PC-9 (cell line): ENCODE measurements around the gene ADAMTS15. TPM values are rescaled to one million over a fixed set of nuclear protein-coding genes. Genes with fewer than 3 reads are reported as not detected.

Source experiments
- BruUV-seq: library from RNA; stranded (reverse); fragments of 400-500 nt; replicated peaks from 2 replicates; lab custom pipeline; 2021; lab: Mats Ljungman, UMichigan
- CTCF ChIA-PET: fragments of 300-600 bp; sonication (Branson Sonifier 250); formaldehyde crosslinking; loops from one replicate; lab custom pipeline; 2022; ENCODE audit warnings: antibody characterized with exemption; lab: Charles Lee
- POLR2A ChIA-PET: fragments of 300-600 bp; sonication (Branson Sonifier 250); formaldehyde crosslinking; loops from one replicate; lab custom pipeline; 2022; ENCODE audit warnings: antibody characterized with exemption; ENCODE audit not compliant: unreplicated experiment; lab: Charles Lee
- DNase-seq, 2 experiments: peaks; one replicate each; pipeline versions ENCODE4 v3.0.0 to v3.0.0-alpha.2; 2015 to 2022; ENCODE audit warnings: mixed read lengths in 1 of 2
- H2AFZ ChIP-seq: fragments of 200-600 bp; sonication (generic); 2 replicates; pipeline ENCODE4 v1.8.1; 2017; ENCODE audit warnings: antibody characterized with exemption
- H3F3A ChIP-seq: fragments of 200-600 bp; sonication (generic); 2 replicates; pipeline ENCODE4 v1.8.1; 2017; ENCODE audit warnings: antibody characterized with exemption, mild to moderate bottlenecking, low read depth; ENCODE audit not compliant: insufficient read depth
- H3K27ac ChIP-seq: fragments of 200-600 bp; sonication (generic); 2 replicates; pipeline ENCODE4 v1.6.1; 2016; ENCODE audit warnings: mixed run types
- H3K27me3 ChIP-seq: fragments of 200-600 bp; sonication (generic); 2 replicates; pipeline ENCODE4 v1.6.1; 2016; ENCODE audit warnings: low read depth, mixed run types; ENCODE audit not compliant: insufficient read depth
- H3K36me3 ChIP-seq: fragments of 200-600 bp; sonication (generic); 2 replicates; pipeline ENCODE4 v1.6.1; 2016; ENCODE audit warnings: low read depth, mixed run types
- H3K4me1 ChIP-seq: fragments of 200-600 bp; sonication (generic); replicated peaks from 2 replicates; pipeline ENCODE4 v1.6.1; 2016; ENCODE audit warnings: mixed run types; ENCODE audit not compliant: insufficient read depth
- H3K4me2 ChIP-seq: fragments of 200-600 bp; sonication (generic); 2 replicates; pipeline ENCODE4 v1.6.1; 2017; ENCODE audit warnings: mixed run types
- H3K4me3 ChIP-seq: fragments of 200-600 bp; sonication (generic); 2 replicates; pipeline ENCODE4 v1.6.1; 2016; ENCODE audit warnings: mixed run types
- H3K79me2 ChIP-seq: fragments of 200-600 bp; sonication (generic); 2 replicates; pipeline ENCODE4 v1.6.1; 2017; ENCODE audit warnings: low read depth, mixed run types
- H3K9me2 ChIP-seq: fragments of 200-600 bp; sonication (generic); 2 replicates; pipeline ENCODE4 v1.8.1; 2017; ENCODE audit warnings: mild to moderate bottlenecking; ENCODE audit not compliant: insufficient read depth
- H3K9me3 ChIP-seq: fragments of 200-600 bp; sonication (generic); 2 replicates; pipeline ENCODE4 v1.8.1; 2016; ENCODE audit warnings: low read depth; ENCODE audit not compliant: insufficient read depth
- H4K20me1 ChIP-seq: fragments of 200-600 bp; sonication (generic); 2 replicates; pipeline ENCODE4 v1.8.1; 2017; ENCODE audit not compliant: insufficient read depth
- CTCF ChIP-seq: fragments of 200-600 bp; sonication (generic); conservative IDR thresholded peaks from 2 replicates; pipeline ENCODE4 v1.6.1; 2017; ENCODE audit warnings: mixed run types, antibody characterized with exemption, mild to moderate bottlenecking, moderate library complexity
- EZH2 ChIP-seq: fragments of 200-600 bp; sonication (generic); IDR thresholded peaks from 2 replicates; pipeline ENCODE4 v1.8.0; 2017; ENCODE audit warnings: antibody characterized with exemption, low read depth
- intact Hi-C: fragments of 100-400 bp; cut with micrococcal nuclease; formaldehyde crosslinking; loops from one replicate; pipeline ENCODE4 v1.10.0; 2022; ENCODE audit not compliant: unreplicated experiment
- total RNA-seq: library from RNA; stranded (reverse); gene quantifications from 2 replicates; pipeline ENCODE4 v1.2.3, GENCODE V29; 2021

ADAMTS15 gene
- total RNA-seq, 1 experiment from 2014 or later = 2.2 TPM

GRCh38 chr11:130456286-130456685 is 7.8 kb downstream of the ADAMTS15 start:
- Histone ChIP-seq H3K9me2 (no peaks in the 10 kb centered on the region), H3K27me3 (no peaks in the 10 kb centered on the region), H2AFZ (no peak overlapping the region), H3F3A (peaks cover 3% of the 10 kb centered on the region; the same call in 1 of the 2 replicates), H3K4me2 (no peak overlapping the region), H3K27ac (no peak overlapping the region), H3K9me3 (no peaks in the 10 kb centered on the region), H4K20me1 (no peaks in the 10 kb centered on the region), H3K36me3 (no peaks in the 10 kb centered on the region), H3K79me2 (peaks cover 6% of the 10 kb centered on the region; the same call in 1 of the 2 replicates), H3K4me3 (no peak overlapping the region), H3K4me1 (peaks cover 11% of the 10 kb centered on the region)
- TF ChIP-seq EZH2 (no peak), CTCF (no peak)
- CTCF ChIA-PET = no interaction called here
- DNase-seq = no peak
- intact Hi-C loops = no loop called here
- POLR2A ChIA-PET = interaction anchor here (0.7 kb wide), 1 partner anchor 446 kb away, joined by 5 read pairs; no protein-coding TSS in a partner anchor
- no TSS peak for BruUV-seq

- CTCF ChIA-PET = no interaction called here
- Histone ChIP-seq H3F3A (no peaks in the 10 kb centered on the region), H3K4me3 (no peak overlapping the region), H3K4me2 (no peak overlapping the region), H3K36me3 (no peaks in the 10 kb centered on the region), H4K20me1 (no peaks in the 10 kb centered on the region), H3K9me3 (no peaks in the 10 kb centered on the region), H3K9me2 (no peaks in the 10 kb centered on the region), H3K27me3 (no peaks in the 10 kb centered on the region), H3K4me1 (no peaks in the 10 kb centered on the region), H2AFZ (no peak overlapping the region), H3K79me2 (peaks cover 6% of the 10 kb centered on the region; the same call in 1 of the 2 replicates), H3K27ac (no peak overlapping the region)
- BruUV-seq = no TSS peak
- intact Hi-C loops = no loop called here
- DNase-seq = no peak
- POLR2A ChIA-PET = interaction anchor here (0.6 kb wide), 1 partner anchor 73 kb away, joined by 9 read pairs; no protein-coding TSS in a partner anchor
- TF ChIP-seq EZH2 (no peak), CTCF (no peak)
Observed at GRCh38 chr11:130457623-130458409, 9.4 kb downstream of the ADAMTS15 start.

GRCh38 chr11:130458410-130458729 is 9.9 kb downstream of the ADAMTS15 start:
- Histone ChIP-seq H3K79me2 (peaks cover 4% of the 10 kb centered on the region; the same call in 1 of the 2 replicates), H3F3A (no peaks in the 10 kb centered on the region), H3K36me3 (no peaks in the 10 kb centered on the region), H3K4me1 (no peaks in the 10 kb centered on the region), H3K9me3 (no peaks in the 10 kb centered on the region), H3K27me3 (no peaks in the 10 kb centered on the region), H2AFZ (no peak overlapping the region), H4K20me1 (no peaks in the 10 kb centered on the region), H3K9me2 (no peaks in the 10 kb centered on the region), H3K4me3 (no peak overlapping the region), H3K4me2 (no peak overlapping the region), H3K27ac (no peak overlapping the region)
- DNase-seq = no peak
- TF ChIP-seq EZH2 = no peak
- no peak for TF ChIP-seq CTCF
- ChIA-PET POLR2A (no interaction called here), CTCF (no interaction called here)
- BruUV-seq = no TSS peak
- intact Hi-C loops = no loop called here
